Neural progenitor cell (in vitro differentiated cells): ENCODE results near the gene HSP90AA1.

Experiments
- CTCF ChIP-seq: fragments of 200-600 bp; sonication (generic); IDR thresholded peaks from 2 replicates; pipeline ENCODE4 v1.5.1; 2017; ENCODE audit warnings: antibody characterized with exemption, mild to moderate bottlenecking
- EZH2 ChIP-seq: fragments of 200-600 bp; sonication (generic); IDR thresholded peaks from 2 replicates; pipeline ENCODE4 v1.6.1; 2017; ENCODE audit warnings: antibody characterized with exemption, mild to moderate bottlenecking, moderate library complexity

GRCh38 chr14:102056694-102057442 is 30.0 kb downstream of the HSP90AA1 start:
- TF ChIP-seq CTCF (no peak), EZH2 (no peak)
